Left ventricle myocardium superior (tissue), 1 donor: Measurements from ENCODE around the gene PCDH9. TPM values are rescaled to one million over a fixed set of nuclear protein-coding genes. Genes with fewer than 3 reads are reported as not detected.

Source experiments
- ATAC-seq: fragments of 200-7000 bp; cut with Tn5 transposase; one replicate; pipeline ENCODE4 v1.9.1; 2020; ENCODE audit warnings: mild to moderate bottlenecking, moderate library complexity
- DNase-seq: peaks from one replicate; pipeline ENCODE4 v3.0.0-alpha.2; 2020
- intact Hi-C: fragments of 100-400 bp; cut with micrococcal nuclease; formaldehyde crosslinking; loops from one replicate; pipeline ENCODE4 v1.11.0; 2022
- total RNA-seq: library from RNA; stranded (reverse); fragmentation: NEBNext Ultra II Directional; extraction: Animal tissue kit (Norgen Biotek cat#: 25700); gene quantifications from one replicate; pipeline ENCODE4 v1.2.1, GENCODE V29; 2021
- donor health status: DM: no; HTN: yes; CAD: no; lungs with severe emphysema.

PCDH9 gene
- total RNA-seq, 1 donor from 2014 or later, result 12.9 TPM

DNA sequence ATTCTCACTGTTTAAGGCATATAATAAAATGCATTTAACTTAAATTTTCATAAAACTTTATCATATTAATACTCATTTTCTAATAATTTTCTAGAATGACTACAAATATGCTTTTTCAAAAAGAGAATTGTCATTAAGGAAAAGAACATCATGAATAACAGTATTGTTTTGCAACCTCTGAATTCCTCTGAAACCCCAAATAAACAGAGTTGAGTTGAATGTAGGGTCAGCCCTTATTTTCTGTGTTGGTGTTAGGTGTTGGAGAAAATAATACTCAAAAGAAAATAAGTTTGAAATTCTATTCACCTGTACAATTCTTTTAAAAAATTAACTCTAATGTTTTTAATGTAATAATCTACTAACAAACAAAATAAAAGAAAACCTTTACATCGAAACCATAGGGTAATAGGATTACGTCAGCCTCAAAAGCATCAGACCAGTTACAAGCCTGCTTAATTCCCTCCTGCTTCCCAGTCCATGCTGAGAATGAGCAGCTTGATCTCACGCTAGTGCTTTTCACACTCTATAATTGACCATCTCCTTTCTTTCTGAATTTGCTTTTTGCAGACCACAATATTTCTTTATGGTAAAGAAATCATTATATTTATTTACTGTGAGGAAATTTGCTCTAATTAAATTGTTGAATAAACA, 160.9 kb downstream of the PCDH9 start:
- ATAC-seq (no peak), DNase-seq (no peak)
- intact Hi-C loops, result no loop called here

- DNase-seq (no peak), ATAC-seq (no peak)
- intact Hi-C loops, result no loop called here
Measured at GRCh38 chr13:67064920-67065319, 165.2 kb downstream of the PCDH9 start.

- ATAC-seq (no peak), DNase-seq (no peak)
- intact Hi-C loops, result no loop called here
Measured at GRCh38 chr13:67063036-67063435, 167.1 kb downstream of the PCDH9 start.

- no peak for DNase-seq
- intact Hi-C loops, result no loop called here
- peak; percentile 17 for ATAC-seq
Measured at GRCh38 chr13:67062160-67062559, 168.0 kb downstream of the PCDH9 start.

GRCh38 chr13:67061750-67062149, 168.4 kb downstream of the PCDH9 start:
- ATAC-seq (peak; percentile 40), DNase-seq (no peak)
- intact Hi-C loops, result no loop called here

DNA sequence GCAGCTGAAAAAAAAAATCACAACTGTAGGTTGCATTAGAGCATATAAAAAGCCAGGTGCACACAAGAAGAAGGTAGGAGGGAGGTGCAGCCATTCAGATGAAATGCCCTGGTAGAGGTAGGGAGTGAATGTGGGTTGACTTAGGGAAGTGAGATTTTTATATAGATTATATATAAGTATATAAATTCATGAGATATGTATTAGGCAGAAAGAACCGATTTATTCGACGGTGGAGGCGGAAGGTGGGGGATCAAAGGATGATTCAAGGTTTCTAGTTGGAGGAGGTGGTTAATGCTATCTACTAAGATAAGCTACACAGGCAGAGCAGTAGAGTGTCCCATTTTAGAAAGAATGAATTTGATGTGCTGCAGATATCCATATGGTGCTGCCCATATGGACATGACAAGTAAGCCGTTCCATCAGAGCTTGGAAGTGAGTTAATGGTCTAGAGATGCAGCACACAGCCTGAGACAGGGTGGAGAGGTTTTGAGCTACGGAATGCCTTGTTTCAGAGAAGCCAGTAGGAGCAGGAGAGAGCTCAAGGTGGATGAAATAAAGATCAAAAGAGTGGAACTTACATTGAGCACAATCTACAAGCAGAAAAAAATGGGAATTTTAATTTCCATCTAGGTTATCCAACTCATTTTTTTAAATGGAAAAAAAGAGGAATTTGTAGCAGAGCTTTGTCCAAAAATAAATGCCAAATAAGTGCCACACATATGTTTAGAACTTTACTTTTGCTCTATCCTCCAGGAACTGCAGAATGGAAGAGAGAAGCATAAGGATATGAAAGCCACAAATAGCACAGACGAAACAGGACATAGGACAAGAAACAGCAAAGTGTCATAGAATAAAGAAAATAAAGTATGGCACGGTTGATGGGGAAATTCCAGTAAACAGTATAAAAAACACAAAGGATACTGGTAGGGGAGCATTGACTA, 177.3 kb downstream of the PCDH9 start:
- intact Hi-C loops, result no loop called here
- DNase-seq, result no peak
- ATAC-seq, result no peak

DNA sequence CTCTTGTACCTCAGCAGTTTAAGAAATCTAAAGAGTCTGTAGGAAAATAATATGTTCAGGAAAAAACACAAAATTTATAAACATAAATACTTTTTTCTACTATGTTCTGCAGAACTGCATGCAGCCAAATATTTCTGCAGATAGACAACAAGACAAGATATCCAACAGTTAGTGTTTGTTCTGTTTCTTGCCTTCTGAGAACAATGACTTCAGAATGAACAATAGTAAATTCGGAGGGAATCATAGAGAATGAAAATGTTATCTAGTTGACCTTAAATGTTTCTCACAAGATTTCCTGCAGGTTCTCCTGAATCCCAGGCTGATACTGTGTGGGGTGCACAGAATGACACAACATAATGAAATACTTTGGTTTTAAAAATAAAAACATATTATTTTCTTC, 180.4 kb downstream of the PCDH9 start:
- ATAC-seq (no peak), DNase-seq (no peak)
- intact Hi-C loops, result no loop called here

- ATAC-seq (peak; percentile 87), DNase-seq (no peak)
- intact Hi-C loops, result no loop called here
Measured at GRCh38 chr13:67048821-67049150, 181.3 kb downstream of the PCDH9 start.

DNA sequence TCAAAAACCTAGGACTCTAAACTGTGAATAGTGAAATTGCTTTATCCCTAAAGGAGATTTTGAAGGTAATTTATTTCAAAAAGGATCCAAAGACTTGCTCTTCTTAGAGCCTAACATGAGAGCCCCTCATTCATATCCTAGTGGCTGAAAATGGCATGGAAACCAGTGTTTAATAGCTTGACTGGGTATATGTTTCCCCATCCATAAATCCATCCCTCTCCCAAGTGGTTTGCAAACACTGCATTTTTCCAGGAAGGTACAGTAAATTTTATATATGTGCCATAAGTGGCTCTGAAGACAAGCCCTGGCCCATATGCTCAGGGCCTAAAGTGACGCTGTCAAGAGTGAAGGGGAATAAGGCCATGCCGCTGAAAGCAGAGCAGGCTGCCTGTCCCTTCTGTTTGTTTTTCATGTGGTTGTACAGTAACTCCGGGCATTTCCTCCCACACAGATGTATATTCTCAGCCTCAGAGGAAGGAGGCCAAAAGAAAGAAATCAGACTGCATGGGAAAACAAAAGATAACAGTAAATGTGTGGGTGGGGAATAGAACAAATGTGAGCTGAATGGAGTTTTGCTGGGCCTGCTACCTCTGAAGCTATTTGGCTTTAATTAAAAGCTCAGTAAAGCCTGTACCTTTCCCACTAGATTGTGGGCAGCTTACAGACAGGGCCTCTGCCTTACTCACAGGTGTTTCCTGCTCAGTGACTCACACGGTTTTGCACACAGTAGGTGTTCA, 181.9 kb downstream of the PCDH9 start:
- ATAC-seq (peak; percentile 75), DNase-seq (no peak)
- intact Hi-C loops, result no loop called here

GRCh38 chr13:67045357-67045756, 184.8 kb downstream of the PCDH9 start:
- intact Hi-C loops, result no loop called here

DNA sequence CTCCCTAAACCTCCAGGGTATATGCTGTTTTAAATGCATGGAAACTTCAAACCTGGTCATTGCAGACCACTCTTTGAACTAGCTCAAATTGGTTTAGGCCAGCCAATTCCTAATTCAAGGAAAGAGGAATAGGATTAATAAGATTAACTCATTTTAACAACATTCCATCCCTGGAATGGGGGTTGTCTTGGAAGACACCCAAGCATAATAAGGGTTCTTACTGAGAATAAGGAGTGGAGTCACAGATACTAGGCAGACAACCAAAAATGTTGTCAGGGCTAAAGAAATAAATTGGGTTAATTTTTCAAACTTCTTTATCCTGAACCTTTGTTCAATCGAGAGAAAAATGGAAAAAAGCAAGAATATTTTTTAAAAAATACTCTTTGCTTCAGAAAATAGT, 186.2 kb downstream of the PCDH9 start:
- no peak for DNase-seq
- intact Hi-C loops, result no loop called here

More at GRCh38 chr13:67045357-67045756, 184.8 kb downstream of the PCDH9 start:
- DNase-seq, result no peak
- no peak for ATAC-seq

DNA sequence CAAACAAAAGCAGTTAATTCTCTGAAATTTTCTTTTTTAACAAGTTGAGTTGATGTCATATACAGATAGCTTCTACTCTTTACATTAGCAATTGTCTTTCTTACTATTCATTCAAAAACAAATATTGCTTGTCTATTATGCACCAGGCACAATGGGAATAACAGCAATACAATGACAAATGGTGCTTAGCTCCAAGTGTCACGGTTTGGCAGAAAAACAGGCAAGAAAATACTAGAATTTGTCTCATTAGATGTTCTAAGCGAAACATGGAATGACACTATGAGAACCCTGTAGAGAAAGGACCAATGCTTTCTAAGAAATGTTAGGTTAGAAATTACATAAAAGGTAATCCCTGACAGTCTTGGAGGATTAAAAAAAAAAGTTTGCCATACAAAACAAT, 187.6 kb downstream of the PCDH9 start:
- no peak for DNase-seq
- intact Hi-C loops, result no loop called here
- no peak for ATAC-seq

More for the DNA sequence above, 186.2 kb downstream of the PCDH9 start:
- no peak for ATAC-seq

- intact Hi-C loops, result no loop called here
- DNase-seq, result no peak
Measured at GRCh38 chr13:67036699-67037457, 193.3 kb downstream of the PCDH9 start.

DNA sequence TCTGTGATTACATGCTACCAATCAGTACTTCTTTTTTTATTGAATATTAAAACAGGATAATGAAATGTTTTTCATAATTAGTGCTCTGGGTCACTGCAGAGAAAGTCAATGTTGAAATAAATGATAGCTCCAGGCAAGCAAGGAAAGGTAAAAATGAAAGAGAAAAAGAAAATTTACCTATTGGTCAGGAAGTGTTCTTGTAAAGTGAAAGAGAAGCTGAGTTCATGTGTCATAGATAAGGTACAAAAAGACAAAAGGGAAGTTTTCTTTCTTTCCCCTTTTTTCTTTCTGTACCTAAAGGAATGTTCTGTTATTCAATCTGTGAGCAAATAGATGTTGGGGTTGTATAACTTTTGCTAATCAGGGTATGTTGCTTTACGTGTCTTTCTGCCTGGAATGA, 197.0 kb downstream of the PCDH9 start:
- no peak for DNase-seq
- ATAC-seq, result no peak
- intact Hi-C loops, result no loop called here

More at GRCh38 chr13:67036699-67037457, 193.3 kb downstream of the PCDH9 start:
- no peak for ATAC-seq

DNA sequence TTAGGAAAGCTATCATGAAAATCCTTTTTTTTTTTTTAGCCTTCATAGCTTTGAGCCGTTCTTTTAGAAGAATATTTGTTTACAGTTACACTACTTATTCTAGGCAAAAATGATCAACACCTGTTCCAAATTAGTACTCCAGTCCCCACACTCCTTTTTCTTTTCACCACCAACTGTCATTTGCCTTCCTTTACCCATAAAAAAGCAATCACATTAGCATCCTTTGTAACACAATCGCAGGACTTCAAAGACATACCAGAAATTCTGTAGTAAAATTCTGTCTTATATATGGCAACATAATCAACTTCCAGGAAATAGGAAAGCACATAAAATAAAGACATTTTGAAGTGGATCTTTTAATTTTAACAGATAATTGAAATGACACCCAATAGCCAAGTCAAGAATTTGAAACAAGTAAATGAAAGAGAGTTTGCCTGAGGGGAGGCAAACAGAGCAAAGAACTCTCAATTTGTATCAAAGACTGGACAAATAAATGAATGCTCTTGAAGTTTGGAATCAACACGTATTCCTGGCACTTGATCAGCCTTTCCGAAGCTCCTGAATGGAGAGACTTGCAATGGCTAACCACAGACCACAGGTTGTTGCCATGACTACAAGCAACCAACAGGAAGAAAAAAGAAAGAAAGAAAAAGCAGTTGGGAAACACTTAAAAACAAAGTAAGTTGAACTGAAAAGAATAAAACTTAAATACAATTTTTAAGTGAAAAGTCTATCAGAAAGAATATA, 206.8 kb downstream of the PCDH9 start:
- DNase-seq (no peak), ATAC-seq (no peak)
- intact Hi-C loops, result no loop called here

- intact Hi-C loops, result no loop called here
- DNase-seq (no peak), ATAC-seq (no peak)
Measured at GRCh38 chr13:67018775-67019174, 211.4 kb downstream of the PCDH9 start.

GRCh38 chr13:67017276-67017675, 212.9 kb downstream of the PCDH9 start:
- DNase-seq (no peak), ATAC-seq (no peak)
- intact Hi-C loops, result no loop called here

DNA sequence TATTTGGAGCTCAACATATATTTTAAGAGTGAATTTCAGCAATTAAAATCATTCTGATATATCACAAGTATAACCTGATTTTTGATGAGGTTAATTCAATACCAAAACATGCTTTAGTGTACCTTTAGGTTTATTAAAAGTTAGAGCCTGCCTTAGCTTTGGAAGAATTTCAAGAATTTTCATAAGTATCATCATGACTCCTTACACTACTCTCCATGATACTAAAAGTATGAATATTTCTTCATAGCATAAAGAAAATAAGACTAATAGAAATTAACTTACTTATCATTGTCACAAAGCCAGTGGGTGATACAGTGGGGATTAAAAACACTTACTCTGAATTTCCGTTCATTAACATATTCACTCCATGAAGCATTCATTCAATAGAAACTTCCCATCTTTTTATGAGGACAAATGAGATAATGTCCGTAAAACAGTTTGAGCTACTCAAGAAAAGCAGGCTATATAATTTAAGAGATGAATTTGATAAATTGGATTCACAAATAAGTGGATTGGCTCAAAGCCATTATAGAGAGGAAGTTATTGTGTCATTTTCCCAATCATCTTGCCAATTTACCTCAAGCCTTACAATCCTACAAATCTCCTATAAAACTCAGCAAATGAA, 214.0 kb downstream of the PCDH9 start:
- intact Hi-C loops, result no loop called here
- ATAC-seq (no peak), DNase-seq (no peak)
